Astrocyte of the cerebellum (primary cell): ENCODE results near the gene FAM210A.

Experiments
- DNase-seq: peaks from one replicate; pipeline ENCODE4 v3.0.0-alpha.2; 2011; ENCODE audit warnings: low read depth
- H3K4me3 ChIP-seq: 2 replicates; pipeline ENCODE4 v1.5.1; 2011; ENCODE audit warnings: mild to moderate bottlenecking, low read depth, low read length, moderate library complexity
- in situ Hi-C: cut with HindIII; loops from 2 replicates; pipeline ENCODE4 v1.10.0; 2017; ENCODE audit warnings: low sequenced_read_pairs
- TF ChIP-seq, protein P1 (sequence below): IDR thresholded peaks from 2 replicates; pipeline ENCODE4 v1.5.1; 2012; ENCODE audit warnings: low read length, low read depth, moderate library complexity, mild to moderate bottlenecking; ENCODE audit errors: missing control alignments

FAM210A gene

DNA sequence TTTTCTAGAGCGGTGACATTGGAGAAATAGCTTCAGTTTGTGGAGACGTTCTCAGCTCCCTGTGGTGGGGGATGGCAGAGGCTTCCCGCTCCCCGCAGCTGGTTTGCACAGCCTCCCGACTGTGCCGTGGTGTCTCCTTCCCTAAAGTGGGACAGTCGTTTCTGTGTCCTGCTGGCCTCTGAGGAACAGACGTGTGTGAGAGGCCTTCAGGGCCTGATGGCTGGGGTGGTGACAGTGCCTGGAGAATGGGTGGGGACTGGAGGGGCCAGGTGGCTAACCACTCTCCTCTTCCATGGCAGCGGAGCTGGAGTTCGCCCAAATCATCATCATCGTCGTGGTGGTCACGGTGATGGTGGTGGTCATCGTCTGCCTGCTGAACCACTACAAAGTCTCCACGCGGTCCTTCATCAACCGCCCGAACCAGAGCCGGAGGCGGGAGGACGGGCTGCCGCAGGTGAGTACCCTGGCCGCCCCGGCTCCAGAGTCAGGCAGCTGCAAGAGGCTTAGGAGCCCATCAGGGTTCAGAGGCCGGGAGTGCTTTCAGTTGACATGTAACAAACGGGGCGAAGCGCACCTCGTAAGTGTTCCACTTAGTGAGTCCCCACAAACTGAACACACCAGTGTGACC is 105.4 kb downstream of the FAM210A start:
- H3K4me3 ChIP-seq, result no peak overlapping the region
- TF ChIP-seq, protein P1, sequence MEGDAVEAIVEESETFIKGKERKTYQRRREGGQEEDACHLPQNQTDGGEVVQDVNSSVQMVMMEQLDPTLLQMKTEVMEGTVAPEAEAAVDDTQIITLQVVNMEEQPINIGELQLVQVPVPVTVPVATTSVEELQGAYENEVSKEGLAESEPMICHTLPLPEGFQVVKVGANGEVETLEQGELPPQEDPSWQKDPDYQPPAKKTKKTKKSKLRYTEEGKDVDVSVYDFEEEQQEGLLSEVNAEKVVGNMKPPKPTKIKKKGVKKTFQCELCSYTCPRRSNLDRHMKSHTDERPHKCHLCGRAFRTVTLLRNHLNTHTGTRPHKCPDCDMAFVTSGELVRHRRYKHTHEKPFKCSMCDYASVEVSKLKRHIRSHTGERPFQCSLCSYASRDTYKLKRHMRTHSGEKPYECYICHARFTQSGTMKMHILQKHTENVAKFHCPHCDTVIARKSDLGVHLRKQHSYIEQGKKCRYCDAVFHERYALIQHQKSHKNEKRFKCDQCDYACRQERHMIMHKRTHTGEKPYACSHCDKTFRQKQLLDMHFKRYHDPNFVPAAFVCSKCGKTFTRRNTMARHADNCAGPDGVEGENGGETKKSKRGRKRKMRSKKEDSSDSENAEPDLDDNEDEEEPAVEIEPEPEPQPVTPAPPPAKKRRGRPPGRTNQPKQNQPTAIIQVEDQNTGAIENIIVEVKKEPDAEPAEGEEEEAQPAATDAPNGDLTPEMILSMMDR, result no peak
- no peak for DNase-seq
- in situ Hi-C loops, result no loop called here

DNA sequence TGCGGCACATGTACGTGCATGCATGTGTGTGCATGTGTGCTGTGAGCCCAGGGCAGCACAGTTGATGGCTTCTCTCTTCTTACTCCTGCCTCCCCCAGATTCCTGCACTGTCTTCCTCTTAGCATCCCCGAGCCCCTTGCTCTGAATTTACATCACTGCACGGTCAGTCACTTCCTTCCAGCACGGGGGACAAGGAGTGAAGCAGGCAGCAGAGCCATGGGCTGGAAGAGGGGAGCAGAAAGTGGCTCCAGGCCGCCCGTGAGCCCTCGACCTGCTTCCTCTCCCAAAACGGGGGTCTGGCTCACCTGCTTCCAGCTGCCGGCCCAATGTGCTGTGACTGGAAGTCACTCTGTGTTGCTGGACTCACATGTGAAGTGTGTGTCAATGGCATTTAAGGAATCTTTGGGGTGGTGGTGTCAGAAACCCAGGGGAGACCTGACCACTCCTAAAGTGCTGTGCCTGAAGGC is 106.1 kb downstream of the FAM210A start:
- DNase-seq, result no peak
- in situ Hi-C loops, result no loop called here
- H3K4me3 ChIP-seq, result no peak overlapping the region
- TF ChIP-seq, protein P1, result no peak

DNA sequence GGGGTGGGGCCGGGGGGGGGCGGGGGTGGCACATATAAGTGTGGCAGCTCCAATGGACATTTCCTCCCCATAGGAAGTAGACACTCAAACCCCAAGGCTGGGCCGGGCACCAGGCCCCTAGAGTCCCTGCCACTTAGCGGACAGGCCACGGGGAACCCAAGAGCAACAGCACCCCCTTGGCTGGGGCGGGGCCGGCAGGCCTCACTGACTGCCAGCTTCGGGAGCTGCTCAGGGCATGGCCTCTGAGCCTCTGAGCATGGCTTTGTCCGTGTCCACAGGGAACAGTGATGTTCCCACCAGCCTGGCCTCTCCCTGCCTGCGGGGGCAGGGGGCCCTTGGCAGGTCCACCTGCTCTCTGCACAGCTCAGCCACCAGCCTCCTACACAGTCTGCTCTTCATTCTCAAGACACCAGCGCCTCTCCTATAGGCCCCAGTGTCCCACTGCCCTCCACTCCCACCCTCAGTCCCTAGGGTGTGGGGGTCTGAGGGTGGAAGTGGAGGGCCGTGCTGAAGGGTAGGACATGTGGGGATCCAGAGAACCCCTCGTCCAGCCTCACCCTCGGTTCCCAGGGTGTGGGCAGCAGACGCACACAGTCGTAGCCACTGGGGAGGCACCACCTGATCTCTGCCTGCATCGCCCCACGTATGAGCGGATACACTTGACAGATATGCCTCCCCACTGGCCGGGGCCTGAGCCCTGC is 106.7 kb downstream of the FAM210A start:
- no peak overlapping the region for H3K4me3 ChIP-seq
- DNase-seq, result no peak
- TF ChIP-seq, protein P1, result no peak
- in situ Hi-C loops, result no loop called here

DNA sequence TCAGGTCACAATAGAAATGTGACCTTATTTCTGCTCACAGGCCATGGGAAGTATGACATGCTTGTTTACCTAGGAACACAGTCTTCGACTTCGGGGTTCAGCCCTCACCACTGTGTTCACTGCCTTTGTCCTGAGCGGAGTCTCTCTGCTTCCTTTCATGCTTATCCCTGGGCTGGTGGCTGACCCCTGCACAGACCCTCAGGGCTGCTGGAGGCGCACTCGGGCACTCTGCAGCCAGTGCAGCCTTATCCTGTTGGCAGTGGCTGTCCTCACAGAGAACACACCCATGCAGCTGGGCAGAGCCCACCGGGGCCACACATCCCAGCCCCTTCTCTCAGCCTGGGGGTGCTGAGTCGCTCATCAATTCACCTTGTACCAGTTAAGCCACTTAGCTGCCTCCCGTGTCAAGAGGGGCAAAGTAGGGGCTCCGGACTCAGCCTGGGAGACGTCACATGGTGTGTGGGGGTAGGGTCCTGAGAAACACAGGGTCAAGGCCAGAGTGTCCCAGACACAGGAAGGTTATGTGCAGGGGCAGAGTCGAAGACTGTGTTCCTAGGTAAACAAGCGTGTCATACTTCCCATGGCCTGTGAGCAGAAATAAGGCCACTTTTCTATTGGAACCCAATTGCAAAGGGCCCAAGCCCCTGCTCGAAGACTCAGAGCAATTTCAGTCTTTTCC is 107.5 kb downstream of the FAM210A start:
- in situ Hi-C loops, result no loop called here
- no peak overlapping the region for H3K4me3 ChIP-seq
- TF ChIP-seq, protein P1, result no peak
- DNase-seq, result no peak

DNA sequence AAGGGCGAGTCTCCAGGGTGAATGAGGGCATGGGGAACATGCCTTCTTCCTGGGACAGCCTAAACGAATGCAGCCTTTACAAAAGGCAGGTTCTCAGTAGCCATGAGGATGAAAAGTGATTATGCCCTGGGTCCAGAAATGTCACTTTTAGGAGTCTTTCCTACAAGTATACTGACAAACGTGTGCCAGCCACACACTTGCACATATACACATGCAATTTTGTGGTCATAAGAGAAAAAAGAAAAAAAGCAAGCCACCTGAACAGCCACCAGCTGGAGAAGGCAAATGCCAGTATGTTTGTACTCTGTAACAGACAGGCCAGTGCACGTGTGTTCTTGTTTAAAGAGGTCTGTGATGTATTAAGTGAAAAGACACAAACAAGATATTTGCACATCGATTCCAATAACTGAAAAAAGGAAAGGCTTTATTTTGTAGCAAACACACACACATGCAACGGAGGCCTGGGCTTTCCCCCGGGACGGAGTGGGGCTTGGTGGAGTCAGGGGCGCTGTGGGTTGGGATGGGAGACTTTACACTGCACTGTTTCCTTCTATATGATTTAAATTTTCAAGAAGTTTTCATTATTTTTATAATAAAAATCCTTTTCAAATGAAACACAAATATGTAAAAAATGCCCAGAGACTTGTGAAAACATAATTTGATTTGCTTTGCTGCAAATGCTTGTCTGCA is 108.4 kb downstream of the FAM210A start:
- TF ChIP-seq, protein P1, result no peak
- in situ Hi-C loops, result no loop called here
- no peak for DNase-seq
- no peak overlapping the region for H3K4me3 ChIP-seq

DNA sequence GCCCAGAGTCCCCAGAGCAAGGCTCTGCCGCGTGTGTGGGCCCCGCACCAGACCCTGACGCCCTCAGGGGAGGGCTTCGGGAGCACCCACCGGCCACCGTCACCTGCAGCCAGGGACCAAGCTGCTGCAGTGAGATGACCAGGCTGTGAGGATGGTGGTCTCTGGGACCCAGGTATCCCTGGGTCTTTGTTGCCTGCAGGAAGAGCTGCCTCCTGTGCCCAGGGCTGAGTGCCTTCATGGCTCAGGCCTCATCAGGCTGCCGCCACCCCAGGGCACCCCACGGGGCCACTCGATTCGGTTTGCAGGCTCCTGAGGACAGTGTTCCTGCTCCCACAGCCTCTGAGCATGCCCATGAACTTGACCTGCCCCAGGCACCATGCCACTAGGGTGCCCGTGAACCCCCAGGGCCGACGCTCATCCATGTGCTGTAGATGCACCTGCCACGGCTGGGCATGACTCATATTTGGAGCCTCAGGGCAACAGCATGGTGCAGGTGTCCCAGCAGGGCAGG is 109.8 kb downstream of the FAM210A start:
- in situ Hi-C loops, result no loop called here

More for the DNA sequence above, 109.8 kb downstream of the FAM210A start:
- TF ChIP-seq, protein P1, result no peak
- no peak for DNase-seq
- no peak overlapping the region for H3K4me3 ChIP-seq
